ENCODE data around the gene TBC1D20.

Gene TBC1D20

DNA sequence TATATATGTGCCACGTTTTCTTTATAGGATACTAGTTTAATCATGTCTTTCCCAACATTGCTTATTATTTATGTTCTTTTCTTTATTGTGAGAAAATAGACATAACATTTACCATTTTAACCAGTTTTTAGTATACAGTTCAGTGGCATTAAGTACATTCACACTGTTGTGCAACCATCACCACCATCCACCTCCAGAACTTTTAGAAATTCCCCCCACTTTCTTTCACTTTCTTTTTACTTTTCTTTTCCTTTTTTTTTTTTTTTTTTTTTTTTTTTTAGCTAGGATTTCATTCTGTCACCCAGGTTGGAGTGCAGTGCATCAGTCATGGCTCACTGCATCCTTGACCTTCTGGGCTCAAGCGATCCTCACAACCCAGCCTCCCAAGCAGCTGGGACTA lies 35.8 kb downstream of the TBC1D20 start:
- TF ChIP-seq, protein P1, sequence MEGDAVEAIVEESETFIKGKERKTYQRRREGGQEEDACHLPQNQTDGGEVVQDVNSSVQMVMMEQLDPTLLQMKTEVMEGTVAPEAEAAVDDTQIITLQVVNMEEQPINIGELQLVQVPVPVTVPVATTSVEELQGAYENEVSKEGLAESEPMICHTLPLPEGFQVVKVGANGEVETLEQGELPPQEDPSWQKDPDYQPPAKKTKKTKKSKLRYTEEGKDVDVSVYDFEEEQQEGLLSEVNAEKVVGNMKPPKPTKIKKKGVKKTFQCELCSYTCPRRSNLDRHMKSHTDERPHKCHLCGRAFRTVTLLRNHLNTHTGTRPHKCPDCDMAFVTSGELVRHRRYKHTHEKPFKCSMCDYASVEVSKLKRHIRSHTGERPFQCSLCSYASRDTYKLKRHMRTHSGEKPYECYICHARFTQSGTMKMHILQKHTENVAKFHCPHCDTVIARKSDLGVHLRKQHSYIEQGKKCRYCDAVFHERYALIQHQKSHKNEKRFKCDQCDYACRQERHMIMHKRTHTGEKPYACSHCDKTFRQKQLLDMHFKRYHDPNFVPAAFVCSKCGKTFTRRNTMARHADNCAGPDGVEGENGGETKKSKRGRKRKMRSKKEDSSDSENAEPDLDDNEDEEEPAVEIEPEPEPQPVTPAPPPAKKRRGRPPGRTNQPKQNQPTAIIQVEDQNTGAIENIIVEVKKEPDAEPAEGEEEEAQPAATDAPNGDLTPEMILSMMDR (IDR thresholded peaks at IDR 0.05; ENCODE audit: low read depth, low read length), result no peak
- no peak overlapping the region for H3K4me3 ChIP-seq (replicated peaks in 1 of 2; ENCODE audit: low read depth in 2 of 2, low read length in 2 of 2)
- no peak for DNase-seq (ENCODE audit: low read depth in 2 of 2)

DNA sequence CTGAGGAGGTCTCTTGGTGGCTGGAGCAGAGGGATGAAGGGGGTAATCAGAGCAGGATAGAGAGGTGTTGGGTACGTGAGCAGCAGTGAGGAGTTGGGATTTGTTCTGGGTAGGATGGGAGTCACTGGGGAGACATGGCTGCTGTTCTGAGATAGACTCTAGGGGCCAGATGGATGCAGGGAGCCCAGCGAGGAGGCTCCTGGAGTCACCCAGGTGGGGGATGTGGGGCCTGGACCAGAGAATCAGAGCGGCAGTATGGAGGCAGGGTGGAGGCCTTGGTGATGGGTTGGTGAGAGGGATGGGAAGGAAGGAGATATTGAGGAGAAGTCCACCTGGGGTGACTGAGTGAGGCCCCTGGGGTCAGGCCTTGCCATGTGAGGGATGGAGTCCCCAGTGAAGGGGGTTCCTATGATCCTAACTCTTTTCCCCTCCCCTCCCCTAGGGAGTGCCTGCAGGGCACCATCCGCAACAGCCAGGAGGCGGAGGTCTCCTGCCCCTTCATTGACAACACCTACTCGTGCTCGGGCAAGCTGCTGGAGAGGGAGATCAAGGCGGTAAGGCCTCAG lies 40.6 kb downstream of the TBC1D20 start:
- DNase-seq (ENCODE audit: low read depth in 2 of 2), result no peak
- TF ChIP-seq, protein P1 (IDR thresholded peaks at IDR 0.05; ENCODE audit: low read depth, low read length), result no peak
- H3K4me3 ChIP-seq (replicated peaks in 1 of 2; ENCODE audit: low read depth in 2 of 2, low read length in 2 of 2), result no peak overlapping the region

- H3K4me3 ChIP-seq (replicated peaks in 1 of 2; ENCODE audit: low read depth in 2 of 2, low read length in 2 of 2), result no peak overlapping the region
- TF ChIP-seq, protein P1 (IDR thresholded peaks at IDR 0.05; ENCODE audit: low read depth, low read length), result no peak
- no peak for DNase-seq (ENCODE audit: low read depth in 2 of 2)
Measured at GRCh38 chr20:420721-421574, 41.4 kb downstream of the TBC1D20 start.

GRCh38 chr20:420166-420620 lies 42.1 kb downstream of the TBC1D20 start:
- TF ChIP-seq, protein P1 (IDR thresholded peaks at IDR 0.05; ENCODE audit: low read depth, low read length), result no peak
- DNase-seq (ENCODE audit: low read depth in 2 of 2), result no peak
- no peak overlapping the region for H3K4me3 ChIP-seq (replicated peaks in 1 of 2; ENCODE audit: low read depth in 2 of 2, low read length in 2 of 2)

GRCh38 chr20:419556-420165 lies 42.7 kb downstream of the TBC1D20 start:
- DNase-seq (ENCODE audit: low read depth in 2 of 2), result no peak
- H3K4me3 ChIP-seq (replicated peaks in 1 of 2; ENCODE audit: low read depth in 2 of 2, low read length in 2 of 2), result no peak overlapping the region
- TF ChIP-seq, protein P1 (IDR thresholded peaks at IDR 0.05; ENCODE audit: low read depth, low read length), result no peak

GRCh38 chr20:418858-419365 lies 43.4 kb downstream of the TBC1D20 start:
- H3K4me3 ChIP-seq (replicated peaks in 1 of 2; ENCODE audit: low read depth in 2 of 2, low read length in 2 of 2), result no peak overlapping the region
- no peak for DNase-seq (ENCODE audit: low read depth in 2 of 2)
- TF ChIP-seq, protein P1 (IDR thresholded peaks at IDR 0.05; ENCODE audit: low read depth, low read length), result no peak
